Endometrial microvascular endothelial cells (primary cell): ENCODE data around the gene CKLF. TPM values are rescaled to one million over a fixed set of nuclear protein-coding genes. Genes with fewer than 3 reads are reported as not detected.
"Not testable (repeated sequence)": the region's sequence is repeated elsewhere in the genome, so short reads cannot be mapped to it uniquely, and the experiment has no call there.

Experiments
- in situ Hi-C: cut with HindIII; loops from 2 replicates; pipeline ENCODE4 v1.10.0; 2017; ENCODE audit warnings: low sequenced_read_pairs, low pct_unique_long_range_greater_than_20kb; ENCODE audit errors: inconsistent ontology term
- total RNA-seq: library from RNA; depleted of rRNA; stranded (reverse); fragments of >200 nt; gene quantifications from one replicate; pipeline ENCODE4 v1.2.3, GENCODE V29; 2015; ENCODE audit errors: inconsistent ontology term

CKLF gene
- total RNA-seq, 1 donor from 2014 or later = 134 TPM

DNA sequence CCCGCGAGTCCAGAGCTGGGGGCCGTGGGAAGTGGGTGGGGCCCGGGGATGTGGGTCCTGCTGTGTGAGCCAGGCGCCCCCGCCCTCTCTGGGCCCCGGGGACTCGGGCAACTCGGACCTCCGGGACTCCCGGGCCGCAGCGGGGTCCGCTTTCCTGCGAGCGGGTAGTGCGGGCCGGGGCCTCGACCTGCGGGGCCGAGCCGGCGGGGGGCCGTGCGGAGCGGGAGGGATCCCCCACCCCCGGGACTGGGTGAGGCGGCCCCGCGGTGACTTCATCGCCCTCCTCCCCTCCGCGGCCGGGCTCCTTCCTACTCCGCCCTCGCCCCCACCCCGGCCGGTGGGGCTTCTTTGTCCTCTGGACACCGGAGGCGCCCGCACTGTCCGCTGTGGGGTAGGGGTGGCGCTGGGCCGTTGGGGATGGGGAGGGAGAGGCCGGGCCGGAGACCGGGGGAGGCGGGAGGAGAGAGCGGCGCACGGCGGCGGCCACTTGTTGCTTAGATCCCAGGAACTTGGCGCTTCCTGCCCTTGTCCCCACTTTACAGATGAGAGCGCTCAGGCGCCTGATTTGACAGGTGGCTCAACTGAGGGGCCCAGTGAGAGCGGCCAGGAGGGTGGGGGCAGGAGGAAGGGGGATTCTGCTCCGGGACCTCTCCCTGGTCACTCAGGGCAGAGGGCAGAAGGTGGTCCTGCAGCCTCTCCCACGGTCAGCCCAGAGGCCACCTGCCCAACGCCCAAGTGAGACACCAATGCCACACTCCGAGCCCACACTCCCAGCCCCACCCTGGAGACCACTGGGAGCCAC is 53.0 kb downstream of the CKLF start:
- in situ Hi-C loops = no loop called here

DNA sequence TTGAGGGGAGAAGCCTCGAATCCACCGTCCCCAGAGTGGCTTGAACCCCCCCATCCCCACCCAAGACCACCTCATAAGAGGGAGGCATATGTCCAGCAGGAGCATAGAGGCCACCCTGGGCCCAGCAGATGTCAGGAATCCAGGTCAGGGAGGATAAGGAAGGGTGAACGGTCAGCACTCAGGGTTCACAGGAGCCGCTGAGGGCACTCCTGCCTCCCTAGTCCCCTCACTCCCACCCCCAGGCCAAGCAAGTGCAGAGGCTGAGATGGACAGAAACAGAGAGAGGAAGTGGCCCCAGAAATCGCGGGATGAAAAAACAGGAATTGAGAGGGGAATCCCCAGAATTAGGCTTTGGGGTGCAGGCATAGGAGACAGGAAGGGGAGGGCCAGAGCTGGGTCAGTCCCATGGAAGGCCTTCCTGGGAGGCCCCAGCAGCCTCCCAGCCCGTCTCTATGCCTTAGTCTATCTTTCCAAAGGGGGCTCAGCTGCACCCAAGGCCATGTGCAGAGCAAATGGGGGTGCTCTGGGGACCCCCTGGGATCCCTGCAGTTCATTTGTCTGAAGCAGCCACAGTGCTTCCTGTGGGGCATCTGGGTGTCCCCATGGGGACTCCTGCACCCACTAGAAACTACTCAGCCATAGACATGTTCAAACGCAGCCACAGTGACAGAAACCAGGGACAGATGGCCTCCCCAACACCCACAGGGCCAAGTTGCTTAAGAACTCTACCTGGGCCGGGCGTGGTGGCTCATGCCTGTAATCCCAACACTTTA is 53.8 kb downstream of the CKLF start:
- in situ Hi-C loops = no loop called here

DNA sequence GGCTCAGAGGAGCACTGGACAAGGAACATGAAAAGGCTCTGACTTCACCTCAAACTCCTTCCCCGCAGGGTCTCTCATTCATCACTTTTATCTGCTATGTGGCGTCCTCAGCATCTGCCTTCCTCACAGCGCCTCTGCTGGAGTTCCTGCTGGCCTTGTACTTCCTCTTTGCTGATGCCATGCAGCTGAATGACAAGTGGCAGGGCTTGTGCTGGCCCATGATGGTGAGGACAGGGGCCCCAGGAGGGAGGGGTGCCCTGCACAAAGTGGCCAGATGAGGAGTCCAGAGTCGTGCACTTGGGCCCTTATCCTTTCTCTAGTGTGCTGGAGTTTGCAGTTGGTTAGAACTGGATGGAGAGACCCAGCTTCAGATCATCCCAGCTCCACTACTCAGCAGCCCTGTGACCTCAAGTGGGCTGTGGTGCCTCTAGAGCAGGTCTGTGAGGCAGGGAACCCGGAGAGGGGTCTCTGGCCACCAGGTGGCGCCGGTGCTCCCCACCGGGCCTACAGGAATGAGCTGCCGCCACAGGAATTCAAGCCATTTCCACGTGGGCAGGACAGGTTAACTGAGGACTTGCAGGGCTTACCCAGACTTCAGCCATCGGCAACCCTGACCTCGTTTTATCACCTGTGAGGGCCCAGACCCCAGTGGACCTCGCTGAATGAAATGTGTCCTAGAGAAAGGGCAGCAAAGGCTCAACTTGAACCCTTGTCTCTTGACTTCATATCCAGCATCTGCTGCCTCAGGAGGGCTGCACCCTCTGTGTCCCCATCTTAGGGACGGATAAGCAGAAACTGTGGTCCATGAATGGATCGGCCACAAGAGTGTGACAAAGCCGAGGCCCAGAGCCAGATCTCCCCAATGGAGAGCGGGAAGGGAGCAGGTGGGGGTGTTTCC is 56.1 kb downstream of the CKLF start:
- in situ Hi-C loops = no loop called here

DNA sequence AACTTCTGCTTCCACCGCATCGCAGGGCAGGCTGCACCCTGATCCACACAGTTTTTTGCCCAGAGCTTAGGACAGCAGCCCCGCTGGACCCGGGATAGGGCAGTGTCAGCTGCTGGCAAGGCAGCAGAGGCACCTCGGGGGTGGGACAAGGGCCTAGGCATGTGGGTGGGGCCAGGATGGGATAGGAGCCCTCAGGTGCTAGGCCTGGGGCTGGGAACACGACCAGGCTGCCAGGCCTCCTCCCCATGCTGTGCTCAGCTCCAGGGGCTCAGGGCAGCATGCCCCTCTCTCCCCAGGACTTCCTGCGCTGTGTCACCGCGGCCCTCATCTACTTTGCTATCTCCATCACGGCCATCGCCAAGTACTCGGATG is 56.7 kb downstream of the CKLF start:
- in situ Hi-C loops = no loop called here

DNA sequence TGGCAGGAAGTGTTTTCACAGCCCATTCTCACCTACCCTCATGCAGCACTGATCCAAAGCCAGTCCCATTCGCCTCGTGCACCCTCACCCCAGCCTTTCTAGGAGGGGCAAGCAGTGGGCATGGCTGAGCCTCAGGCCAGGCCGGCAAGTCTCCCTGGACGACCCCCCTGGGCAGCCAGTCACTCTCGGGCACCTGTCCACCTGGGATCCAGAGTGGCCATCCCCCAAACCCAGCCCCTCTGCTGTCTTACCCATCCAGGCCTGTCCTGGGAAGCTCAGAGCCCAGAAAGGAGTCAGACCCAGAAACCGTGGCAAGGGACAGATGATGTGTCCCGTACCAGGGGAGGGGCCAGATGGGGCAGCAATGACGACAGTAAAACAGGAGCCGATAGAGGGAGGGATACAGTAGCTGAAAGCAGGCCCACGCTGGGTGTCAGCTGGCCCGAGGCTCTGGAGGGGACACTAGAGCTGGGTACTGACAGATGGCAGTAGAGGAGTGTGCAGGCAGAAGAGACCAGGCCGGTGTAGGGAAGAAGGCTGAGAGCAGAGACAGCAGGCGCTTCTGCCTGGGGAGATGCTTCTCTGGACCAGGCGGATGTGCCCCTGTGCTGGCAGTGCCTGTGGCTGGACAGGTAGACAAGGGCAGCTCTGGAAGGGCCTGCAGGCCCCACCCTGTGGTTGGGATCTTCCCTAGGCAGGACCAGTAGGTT is 57.9 kb downstream of the CKLF start:
- in situ Hi-C loops = no loop called here

DNA sequence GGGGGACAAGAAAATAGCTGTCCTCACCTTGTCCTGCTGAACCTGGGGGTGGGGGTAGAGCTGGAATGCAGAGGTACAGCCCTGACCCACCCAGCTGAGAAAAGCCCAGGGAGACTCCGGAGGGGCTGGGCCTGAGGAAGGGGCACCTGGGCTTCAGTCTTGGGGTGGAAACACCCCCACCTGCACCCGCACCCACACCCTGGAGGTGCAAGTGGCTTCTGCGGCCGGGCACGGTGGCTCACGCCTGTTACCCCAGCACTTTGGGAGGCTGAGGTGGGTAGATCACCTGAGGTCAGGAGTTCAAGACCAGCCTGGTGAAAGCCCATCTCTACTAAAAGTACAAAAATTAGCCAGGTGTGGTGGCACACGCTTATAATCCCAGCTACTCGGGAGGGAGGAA is 59.5 kb downstream of the CKLF start:
- in situ Hi-C loops = not testable (repeated sequence)

DNA sequence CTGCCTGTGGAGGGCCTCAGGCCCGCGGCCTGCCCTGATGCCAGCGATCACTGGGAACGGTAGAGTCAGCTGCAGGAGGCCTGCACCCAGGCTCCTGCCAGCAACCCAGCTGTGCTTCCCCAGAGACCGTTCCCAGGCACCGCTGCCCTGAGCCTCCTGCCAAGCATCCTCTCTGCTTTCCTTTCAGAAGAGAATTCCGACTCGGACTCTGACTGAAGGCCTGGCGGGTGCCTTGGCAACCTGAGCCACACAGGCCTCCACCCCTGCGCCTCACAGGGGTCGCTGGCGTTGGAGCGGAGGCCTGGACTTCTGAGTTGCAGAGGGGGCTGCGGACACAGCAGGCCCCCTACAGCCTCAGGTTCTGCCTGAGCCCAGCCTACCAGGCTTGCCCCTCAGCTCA is 60.0 kb downstream of the CKLF start:
- in situ Hi-C loops = no loop called here

DNA sequence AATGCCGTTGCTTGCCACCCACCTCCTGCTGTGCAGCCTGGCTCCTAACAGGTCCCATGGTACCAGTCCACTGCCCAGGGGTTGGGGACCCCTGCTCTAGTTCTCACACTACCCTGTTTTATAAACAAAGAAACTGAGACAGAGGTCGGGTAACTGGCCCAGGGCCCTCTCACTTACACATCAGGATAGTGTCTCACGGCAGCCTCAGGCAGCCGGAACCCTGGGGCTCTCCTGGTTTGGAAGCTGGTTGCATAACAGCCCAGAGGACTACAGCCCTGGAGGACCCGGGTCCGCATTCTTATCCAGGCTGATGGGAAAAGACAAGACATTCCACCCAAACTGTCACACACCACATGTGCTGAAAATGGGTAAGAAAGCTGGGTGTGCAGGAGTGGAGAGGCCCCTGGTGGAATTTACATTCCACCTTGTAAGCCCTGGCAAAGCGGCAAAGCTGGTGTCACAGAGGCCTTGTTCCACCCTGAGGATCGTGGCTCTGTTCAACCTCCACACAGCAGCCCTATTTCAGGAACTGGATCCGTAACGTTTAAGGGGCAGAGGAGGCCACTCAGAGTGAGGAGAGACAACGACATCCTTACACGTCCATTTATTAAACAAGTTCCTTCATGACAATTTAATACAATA is 61.9 kb downstream of the CKLF start:
- in situ Hi-C loops = no loop called here

Other genes starting within 250 kb of the CKLF start
- 638 TPM for gene CDH5, start 185.9 kb upstream of the CKLF start, total RNA-seq
- not detected for gene BEAN1, start 125.3 kb upstream of the CKLF start, total RNA-seq
- 24.9 TPM for gene TK2, start 2.5 kb upstream of the CKLF start, total RNA-seq
- gene CMTM1, start 13.9 kb downstream of the CKLF start, total RNA-seq = 3.3 TPM
- gene CMTM2, start 26.9 kb downstream of the CKLF start, total RNA-seq = not detected
- gene CMTM3, start 52.1 kb downstream of the CKLF start, total RNA-seq = 94.8 TPM
- 2.5 TPM for gene CMTM4, start 144.2 kb downstream of the CKLF start, total RNA-seq
- 93.0 TPM for gene DYNC1LI2, start 199.0 kb downstream of the CKLF start, total RNA-seq
- gene TERB1, start 249.0 kb downstream of the CKLF start, total RNA-seq = not detected